Mucosa of descending colon (tissue), 3 donors: Measurements from ENCODE around the gene FGD4. TPM values are rescaled to one million over a fixed set of nuclear protein-coding genes. Genes with fewer than 3 reads are reported as not detected.

ENCODE experiments used
- ATAC-seq: fragments of 200-7000 bp; cut with Tn5 transposase; one replicate; pipeline ENCODE4 v1.9.1; 2020; ENCODE audit warnings: mild to moderate bottlenecking, moderate library complexity
- DNase-seq, 3 donors: peaks; one replicate each; pipeline ENCODE4 v3.0.0-alpha.2; 2020
- H3K36me3 ChIP-seq: fragments of 200-600 bp; one replicate; pipeline ENCODE4 v1.8.0; 2021; ENCODE audit warnings: low read depth, mild to moderate bottlenecking
- H3K4me1 ChIP-seq: fragments of 200-600 bp; one replicate; pipeline ENCODE4 v1.8.0; 2021; ENCODE audit warnings: low read depth, mild to moderate bottlenecking
- H3K4me3 ChIP-seq: fragments of 200-600 bp; one replicate; pipeline ENCODE4 v1.8.0; 2021; ENCODE audit warnings: mild to moderate bottlenecking
- H3K9me3 ChIP-seq: fragments of 200-600 bp; one replicate; pipeline ENCODE4 v1.8.0; 2021; ENCODE audit warnings: mild to moderate bottlenecking
- intact Hi-C, 2 donors: fragments of 100-400 bp; cut with DNase I in 1 of 2; cut with micrococcal nuclease in 1 of 2; formaldehyde crosslinking; loops; one replicate each; pipeline versions ENCODE4 v1.11.0 to v1.11.1; 2022; cut with DNase I, micrococcal nuclease
- total RNA-seq, 3 donors: library from RNA; stranded (reverse); fragmentation: NEBNext Ultra II Directional in 2 of 3; extraction: Animal tissue kit (Norgen Biotek cat#: 25700) in 2 of 3; gene quantifications; one replicate each; pipeline versions ENCODE4 v1.2.1 to v1.2.4, GENCODE V29; 2021 to 2023
- TF ChIP-seq, protein P1 (sequence below): fragments of 200-600 bp; IDR thresholded peaks from one replicate; pipeline ENCODE4 v1.8.0; 2022; ENCODE audit warnings: antibody characterized with exemption, mild to moderate bottlenecking
- donor health status: DM: no; HTN: no; CAD: no; lungs with moderate emphysema.
- donor health status: DM: no; HTN: no; CAD: no.
- donor health status: DM: no; HTN: yes; CAD: no.

Gene FGD4
- total RNA-seq, 3 donors from 2014 or later: 31.5 to 66.7 (median 51.7) TPM

DNA sequence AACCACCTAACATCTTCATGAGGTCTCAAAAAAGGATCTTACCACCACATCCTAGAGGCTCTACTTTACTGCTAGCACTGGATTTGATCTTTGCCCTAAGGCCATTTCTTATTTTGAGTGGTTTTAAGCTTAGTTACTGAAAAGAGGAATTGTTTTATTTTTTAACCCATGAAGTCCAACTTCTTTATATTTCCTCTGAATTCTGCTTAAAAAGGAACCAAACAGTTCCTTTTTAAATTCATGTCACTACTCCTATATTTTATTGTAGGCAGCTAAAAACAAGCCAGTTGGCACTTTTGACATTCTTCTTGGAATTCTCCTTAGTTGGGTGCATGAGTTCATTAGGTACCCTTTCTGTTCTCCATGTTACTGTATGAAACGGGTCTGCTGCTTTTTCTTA, 76.4 kb downstream of the FGD4 start:
- no peak overlapping the region for H3K4me3 ChIP-seq
- no peaks in the 10 kb centered on the region for H3K9me3 ChIP-seq
- intact Hi-C loops: no loop called here
- TF ChIP-seq, protein P1, sequence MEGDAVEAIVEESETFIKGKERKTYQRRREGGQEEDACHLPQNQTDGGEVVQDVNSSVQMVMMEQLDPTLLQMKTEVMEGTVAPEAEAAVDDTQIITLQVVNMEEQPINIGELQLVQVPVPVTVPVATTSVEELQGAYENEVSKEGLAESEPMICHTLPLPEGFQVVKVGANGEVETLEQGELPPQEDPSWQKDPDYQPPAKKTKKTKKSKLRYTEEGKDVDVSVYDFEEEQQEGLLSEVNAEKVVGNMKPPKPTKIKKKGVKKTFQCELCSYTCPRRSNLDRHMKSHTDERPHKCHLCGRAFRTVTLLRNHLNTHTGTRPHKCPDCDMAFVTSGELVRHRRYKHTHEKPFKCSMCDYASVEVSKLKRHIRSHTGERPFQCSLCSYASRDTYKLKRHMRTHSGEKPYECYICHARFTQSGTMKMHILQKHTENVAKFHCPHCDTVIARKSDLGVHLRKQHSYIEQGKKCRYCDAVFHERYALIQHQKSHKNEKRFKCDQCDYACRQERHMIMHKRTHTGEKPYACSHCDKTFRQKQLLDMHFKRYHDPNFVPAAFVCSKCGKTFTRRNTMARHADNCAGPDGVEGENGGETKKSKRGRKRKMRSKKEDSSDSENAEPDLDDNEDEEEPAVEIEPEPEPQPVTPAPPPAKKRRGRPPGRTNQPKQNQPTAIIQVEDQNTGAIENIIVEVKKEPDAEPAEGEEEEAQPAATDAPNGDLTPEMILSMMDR: no peak
- no peaks in the 10 kb centered on the region for H3K36me3 ChIP-seq
- ATAC-seq (no peak), DNase-seq (no peak)
- H3K4me1 ChIP-seq: no peaks in the 10 kb centered on the region

DNA sequence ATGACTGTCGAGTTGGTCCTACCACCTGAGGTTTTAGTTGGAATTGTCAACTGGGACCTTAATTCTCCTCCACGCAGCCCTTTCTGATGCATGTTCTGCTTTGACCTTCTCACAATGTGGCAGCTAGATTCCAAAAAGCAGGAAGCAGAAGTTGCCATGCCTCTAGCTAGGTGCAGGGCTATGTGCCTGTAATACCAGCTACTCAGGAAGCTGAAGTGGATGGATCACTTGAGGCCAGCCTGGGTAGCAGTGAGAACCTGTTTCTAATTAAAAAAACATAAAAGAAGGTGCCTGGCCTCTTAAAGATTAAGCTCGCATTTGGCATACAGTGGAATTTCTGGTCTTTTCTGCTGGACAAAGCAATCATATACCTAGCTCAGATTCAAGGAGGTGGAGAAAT, 77.1 kb downstream of the FGD4 start:
- Histone ChIP-seq H3K4me1 (no peaks in the 10 kb centered on the region), H3K9me3 (no peaks in the 10 kb centered on the region), H3K4me3 (no peak overlapping the region), H3K36me3 (no peaks in the 10 kb centered on the region)
- ATAC-seq (no peak), DNase-seq (no peak)
- TF ChIP-seq, protein P1: no peak
- intact Hi-C loops: no loop called here

DNA sequence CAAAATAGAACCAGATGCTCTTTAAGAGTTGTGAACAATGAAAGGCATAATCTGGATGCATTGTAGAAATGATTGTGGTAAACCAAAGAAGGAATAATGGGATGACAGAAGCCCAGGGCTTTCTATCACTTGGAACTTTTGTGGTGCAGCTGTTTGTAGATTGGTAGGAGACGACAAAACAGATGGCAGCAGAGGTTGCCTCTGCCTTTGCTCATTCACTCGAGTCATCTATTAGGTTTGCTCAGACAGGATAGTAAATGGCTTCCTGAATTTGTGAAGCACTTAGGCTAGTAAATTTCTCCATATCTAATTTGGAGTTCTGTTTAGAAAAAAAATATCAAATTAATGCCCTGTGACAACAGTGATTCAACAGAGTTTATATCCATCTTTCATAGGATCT, 78.4 kb downstream of the FGD4 start:
- DNase-seq (no peak), ATAC-seq (no peak)
- Histone ChIP-seq H3K4me3 (no peak overlapping the region), H3K36me3 (no peaks in the 10 kb centered on the region), H3K4me1 (no peaks in the 10 kb centered on the region), H3K9me3 (no peaks in the 10 kb centered on the region)
- intact Hi-C loops: no loop called here
- TF ChIP-seq, protein P1: no peak

DNA sequence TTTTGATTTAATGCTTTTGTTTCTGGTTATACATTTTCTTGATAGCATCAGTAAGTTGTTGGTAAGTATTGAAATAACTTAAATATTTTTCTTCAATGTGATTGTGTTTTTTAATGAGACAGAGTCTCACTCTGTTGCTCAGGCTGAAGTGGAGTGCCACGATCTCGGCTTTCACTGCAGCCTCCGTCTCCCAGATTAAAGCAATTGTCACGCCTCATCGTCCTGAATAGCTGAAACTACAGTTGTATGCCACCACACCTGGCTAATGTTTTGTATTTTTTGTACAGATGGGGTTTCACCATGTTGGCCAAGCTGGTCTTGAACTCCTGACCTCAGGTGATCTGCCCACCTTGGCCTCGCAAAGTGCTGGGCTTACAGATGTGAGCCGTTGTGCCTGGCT, 78.8 kb downstream of the FGD4 start:
- ATAC-seq: no peak
- no peaks in the 10 kb centered on the region for H3K9me3 ChIP-seq
- H3K4me1 ChIP-seq: no peaks in the 10 kb centered on the region
- intact Hi-C loops: no loop called here
- DNase-seq: no peak
- H3K36me3 ChIP-seq: no peaks in the 10 kb centered on the region
- H3K4me3 ChIP-seq: no peak overlapping the region
- TF ChIP-seq, protein P1: no peak

DNA sequence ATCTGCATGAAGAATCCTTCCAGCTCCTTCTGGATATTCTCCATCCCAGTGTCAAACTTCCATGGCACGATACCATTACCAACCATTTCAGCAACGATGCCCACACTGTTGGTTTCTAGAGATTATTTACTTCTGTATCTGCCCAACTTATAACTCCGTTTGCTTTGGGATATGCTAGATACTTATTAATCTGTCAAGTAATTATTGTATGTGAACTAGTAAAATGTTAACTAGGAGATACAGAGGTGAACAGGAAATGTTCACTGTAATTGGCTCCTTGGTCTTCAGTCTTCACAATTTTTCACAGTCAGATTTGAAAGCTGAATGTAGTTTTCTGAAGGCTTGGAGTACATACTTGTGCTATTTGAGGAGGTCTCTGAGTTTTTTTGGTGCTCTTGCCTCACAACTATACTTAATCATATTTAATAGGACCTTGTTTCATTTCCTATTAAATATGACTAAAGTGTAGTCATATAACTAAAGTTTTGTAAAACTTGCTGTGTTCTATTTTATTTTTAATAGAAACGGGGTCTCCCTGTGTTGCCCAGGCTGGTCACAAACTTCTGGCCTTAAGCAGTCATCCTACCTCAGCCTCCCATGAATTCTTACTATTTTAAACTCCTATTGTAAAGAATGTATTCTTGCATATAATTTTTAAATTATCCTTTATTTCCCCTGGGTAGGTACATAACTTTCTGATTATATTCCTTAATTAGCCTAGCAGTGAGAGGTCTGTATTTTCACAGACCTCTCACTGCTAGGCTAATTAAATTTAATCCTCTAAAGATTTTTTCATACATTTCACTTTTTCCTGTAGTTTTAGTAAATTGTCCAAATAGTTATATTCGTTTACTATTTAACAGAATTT, 79.7 kb downstream of the FGD4 start:
- H3K4me3 ChIP-seq: no peak overlapping the region
- peak; percentile 73 for ATAC-seq
- intact Hi-C loops: no loop called here
- TF ChIP-seq, protein P1: no peak
- H3K9me3 ChIP-seq: no peaks in the 10 kb centered on the region
- H3K36me3 ChIP-seq: no peaks in the 10 kb centered on the region
- H3K4me1 ChIP-seq: no peaks in the 10 kb centered on the region
- no peak for DNase-seq
